Epithelial cell of proximal tubule (primary cell): ENCODE results near the gene SPEF1. TPM values are rescaled to one million over a fixed set of nuclear protein-coding genes. Genes with fewer than 3 reads are reported as not detected.

Source experiments
- DNase-seq: peaks from one replicate; pipeline ENCODE4 v3.0.0-alpha.2; 2011; ENCODE audit warnings: low read depth
- H3K4me3 ChIP-seq: 2 replicates; pipeline ENCODE4 v1.5.1; 2011; ENCODE audit warnings: low read depth, mild to moderate bottlenecking, low read length
- CTCF ChIP-seq: conservative IDR thresholded peaks from 2 replicates; pipeline ENCODE4 v1.5.1; 2012; ENCODE audit warnings: low read depth, mild to moderate bottlenecking, low read length
- total RNA-seq: library from RNA; depleted of rRNA; stranded (reverse); fragments of >200 nt; gene quantifications from 2 replicates; pipeline ENCODE4 v1.2.3, GENCODE V29; 2015

Gene SPEF1
- total RNA-seq, 1 donor from 2014 or later, result 0.92 TPM

DNA sequence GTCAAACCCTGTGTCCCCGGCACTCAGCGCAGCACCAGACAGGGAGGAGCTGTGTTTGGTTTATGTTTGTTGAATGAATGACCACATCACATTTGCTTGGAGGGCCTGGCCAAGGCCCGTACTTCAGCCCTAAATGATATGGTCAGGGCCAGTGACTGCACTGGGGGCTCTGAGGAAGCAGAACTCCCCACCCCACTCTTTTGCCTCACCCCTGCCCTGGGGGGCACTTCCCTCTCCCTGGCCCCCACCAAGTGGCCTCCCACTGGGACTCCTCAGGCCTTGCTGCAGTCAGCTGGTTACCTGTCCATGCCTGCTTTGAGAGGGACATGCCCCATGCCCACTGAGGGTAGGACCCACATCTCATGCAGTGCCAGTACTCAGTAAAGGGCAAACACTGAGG is 16.6 kb downstream of the SPEF1 start:
- TF ChIP-seq CTCF, result no peak
- no peak overlapping the region for H3K4me3 ChIP-seq
- no peak for DNase-seq

- DNase-seq, result no peak
- TF ChIP-seq CTCF, result no peak
- H3K4me3 ChIP-seq, result no peak overlapping the region
These were observed 17.3 kb downstream of the SPEF1 start for GRCh38 chr20:3763671-3764601.

GRCh38 chr20:3760655-3761348 is 20.4 kb downstream of the SPEF1 start:
- peak; percentile 13 for DNase-seq
- TF ChIP-seq CTCF, result no peak
- no peak overlapping the region for H3K4me3 ChIP-seq

DNA sequence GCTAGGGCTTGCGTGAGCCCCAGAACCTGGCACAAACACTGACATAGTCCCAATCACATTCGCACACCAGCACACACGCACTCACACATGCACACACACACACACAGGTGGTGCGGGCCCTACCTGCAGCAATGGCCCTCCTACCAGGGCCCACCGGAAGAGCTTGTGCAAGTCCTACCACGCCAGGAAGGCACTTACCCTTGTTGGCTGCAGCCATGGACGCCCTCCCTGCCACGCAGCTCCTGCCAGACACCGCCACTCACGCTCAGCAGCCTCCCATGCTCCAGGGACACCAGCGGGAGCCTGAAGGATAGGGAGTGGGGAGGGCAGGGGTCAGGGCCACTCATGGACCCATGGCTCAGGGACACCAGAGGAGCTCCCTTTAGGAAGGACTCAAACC is 21.4 kb downstream of the SPEF1 start:
- no peak for TF ChIP-seq CTCF
- DNase-seq, result no peak
- no peak overlapping the region for H3K4me3 ChIP-seq

GRCh38 chr20:3759316-3759823 is 21.9 kb downstream of the SPEF1 start:
- no peak for TF ChIP-seq CTCF
- H3K4me3 ChIP-seq, result no peak overlapping the region
- DNase-seq, result no peak

- no peak for DNase-seq
- TF ChIP-seq CTCF, result no peak
These were observed 22.7 kb downstream of the SPEF1 start for GRCh38 chr20:3758566-3758965.

More at GRCh38 chr20:3758566-3758965, 22.7 kb downstream of the SPEF1 start:
- H3K4me3 ChIP-seq, result no peak overlapping the region
